Measurements from ENCODE around the gene COPS7A. TPM values are rescaled to one million over a fixed set of nuclear protein-coding genes. Genes with fewer than 3 reads are reported as not detected.

Gene COPS7A
- total RNA-seq, 1 experiment from 2014 or later, result 82.3 TPM

DNA sequence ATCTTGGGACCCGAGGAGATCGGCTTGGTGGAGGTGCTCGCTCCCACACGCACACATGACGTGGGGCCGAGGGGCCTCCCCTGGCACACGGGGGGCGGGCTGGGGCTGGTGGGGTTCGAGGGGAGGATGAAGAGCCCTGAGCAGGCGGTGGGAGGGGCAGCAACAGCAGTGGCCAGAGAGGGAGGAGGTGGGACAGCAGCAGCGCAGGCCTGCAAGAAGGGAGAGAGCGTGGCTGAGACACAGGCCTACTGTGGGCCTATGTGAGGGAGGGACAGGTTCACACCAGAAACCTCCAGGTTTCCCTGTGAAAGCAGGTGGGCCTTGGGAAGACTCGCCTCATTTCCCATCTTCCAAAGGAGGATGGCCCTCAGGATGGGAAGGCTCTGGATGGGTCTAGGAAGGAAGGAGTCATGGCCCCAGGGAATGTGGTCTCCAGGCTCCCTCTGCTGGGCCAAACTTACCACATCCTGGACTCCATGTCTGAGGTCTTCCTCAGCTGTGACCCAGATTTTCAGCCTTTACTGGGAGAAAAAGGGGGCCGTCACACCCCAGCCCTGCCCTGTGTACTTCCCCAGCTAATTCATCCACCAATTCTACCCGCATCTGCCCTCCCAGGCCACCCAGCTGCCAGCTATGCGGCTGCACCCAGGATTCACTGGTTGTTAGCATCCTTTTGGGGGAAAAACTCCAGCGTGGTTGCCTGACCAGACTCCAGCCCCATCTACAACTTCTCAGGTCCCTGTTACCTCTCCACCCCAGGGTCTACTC, 26.1 kb upstream of the COPS7A start:
- Histone ChIP-seq H3K9me3 (ENCODE audit: low read length) (no peaks in the 10 kb centered on the region), H3K4me3 (ENCODE audit: low read length) (no peak overlapping the region), H3K27ac (ENCODE audit: low read length) (no peak overlapping the region), H3K4me2 (ENCODE audit: low read length) (no peak overlapping the region), H3K27me3 (ENCODE audit: low read length) (peaks cover 33% of the 10 kb centered on the region), H3K9ac (ENCODE audit: low read length) (no peak overlapping the region), H3K36me3 (ENCODE audit: low read depth, low read length) (no peaks in the 10 kb centered on the region), H4K20me1 (ENCODE audit: low read length) (no peaks in the 10 kb centered on the region), H2AFZ (ENCODE audit: low read length) (no peak overlapping the region), H3K79me2 (ENCODE audit: low read length) (no peaks in the 10 kb centered on the region), H3K9me2 (replicated peaks; ENCODE audit: low read length) (no peaks in the 10 kb centered on the region), H3K4me1 (ENCODE audit: insufficient read depth, low read length) (no peaks in the 10 kb centered on the region), H3F3A (ENCODE audit: low read length, unreplicated experiment) (no peaks in the 10 kb centered on the region)
- intact Hi-C loops (cut with micrococcal nuclease), result loop anchor here (5.0 kb wide), 1 partner anchor 80 kb away; no protein-coding TSS in a partner anchor
- ChIA-PET POLR2A (ENCODE audit: unreplicated experiment) (interaction anchor here (0.6 kb wide), 1 partner anchor 9 kb away, joined by 3 read pairs; the partner anchor contains the start of gene ZNF384), CTCF (interaction anchor here (0.6 kb wide), 1 partner anchor 120 kb away, joined by 3 read pairs; no protein-coding TSS in a partner anchor)
- no TSS peak for BruUV-seq (replicated peaks)
- no peak for TF ChIP-seq EZH2 (IDR thresholded peaks at IDR 0.05; ENCODE audit: low read length, unreplicated experiment)
- TF ChIP-seq, protein P1, sequence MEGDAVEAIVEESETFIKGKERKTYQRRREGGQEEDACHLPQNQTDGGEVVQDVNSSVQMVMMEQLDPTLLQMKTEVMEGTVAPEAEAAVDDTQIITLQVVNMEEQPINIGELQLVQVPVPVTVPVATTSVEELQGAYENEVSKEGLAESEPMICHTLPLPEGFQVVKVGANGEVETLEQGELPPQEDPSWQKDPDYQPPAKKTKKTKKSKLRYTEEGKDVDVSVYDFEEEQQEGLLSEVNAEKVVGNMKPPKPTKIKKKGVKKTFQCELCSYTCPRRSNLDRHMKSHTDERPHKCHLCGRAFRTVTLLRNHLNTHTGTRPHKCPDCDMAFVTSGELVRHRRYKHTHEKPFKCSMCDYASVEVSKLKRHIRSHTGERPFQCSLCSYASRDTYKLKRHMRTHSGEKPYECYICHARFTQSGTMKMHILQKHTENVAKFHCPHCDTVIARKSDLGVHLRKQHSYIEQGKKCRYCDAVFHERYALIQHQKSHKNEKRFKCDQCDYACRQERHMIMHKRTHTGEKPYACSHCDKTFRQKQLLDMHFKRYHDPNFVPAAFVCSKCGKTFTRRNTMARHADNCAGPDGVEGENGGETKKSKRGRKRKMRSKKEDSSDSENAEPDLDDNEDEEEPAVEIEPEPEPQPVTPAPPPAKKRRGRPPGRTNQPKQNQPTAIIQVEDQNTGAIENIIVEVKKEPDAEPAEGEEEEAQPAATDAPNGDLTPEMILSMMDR (conservative IDR thresholded peaks at IDR 0.05; ENCODE audit: low read depth, low read length), result peak; percentile 67
- peak; percentile 89 for ATAC-seq
- DNase-seq, result peak; percentile 60

DNA sequence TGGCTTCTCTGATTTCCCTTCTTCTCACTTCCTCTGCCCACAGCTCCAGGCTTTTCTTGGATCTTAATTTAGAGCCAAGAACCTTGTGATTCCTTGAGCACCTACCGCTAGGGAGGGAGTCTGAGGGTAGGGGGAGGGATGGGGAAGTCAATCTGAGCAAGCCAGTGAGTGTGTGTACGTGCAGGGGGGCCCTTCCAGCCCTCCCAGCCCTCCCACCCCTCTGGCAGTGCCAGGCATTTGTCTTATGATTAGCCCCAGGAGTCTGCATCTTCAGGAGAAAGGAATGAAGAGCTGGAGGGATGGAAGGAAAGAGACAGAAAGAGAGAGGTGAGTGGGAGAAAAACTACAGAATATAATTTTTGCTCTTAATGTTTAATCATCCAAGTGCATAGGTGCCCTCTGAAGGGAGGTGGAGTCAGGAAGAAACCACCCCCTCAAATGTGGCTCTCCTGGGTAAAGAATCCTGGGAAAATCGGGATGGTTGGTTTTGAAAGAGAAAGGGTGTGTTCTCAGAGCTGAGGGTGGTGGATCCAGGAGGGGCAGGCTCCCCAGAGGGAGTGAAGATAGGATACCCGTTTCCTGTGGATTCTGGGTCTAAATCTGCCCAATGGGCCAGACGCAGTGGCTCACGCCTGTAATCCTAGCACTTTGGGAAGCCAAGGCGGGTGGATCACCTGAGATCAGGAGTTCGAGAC, 25.3 kb upstream of the COPS7A start:
- peaks cover 33% of the 10 kb centered on the region for H3K27me3 ChIP-seq (ENCODE audit: low read length)
- ChIA-PET POLR2A (ENCODE audit: unreplicated experiment) (interaction anchor here (0.6 kb wide), 2 partner anchors 9 to 25 kb away, joined by 3 to 4 read pairs; partner anchors contain the start of genes COPS7A and ZNF384), CTCF (interaction anchor here (0.6 kb wide), 1 partner anchor 121 kb away, joined by 3 read pairs; no protein-coding TSS in a partner anchor)
- no peaks in the 10 kb centered on the region for H3K9me3 ChIP-seq (ENCODE audit: low read length)
- no peak overlapping the region for H2AFZ ChIP-seq (ENCODE audit: low read length)
- no peak overlapping the region for H3K9ac ChIP-seq (ENCODE audit: low read length)
- intact Hi-C loops (cut with micrococcal nuclease), result loop anchor here (5.0 kb wide), 1 partner anchor 81 kb away; no protein-coding TSS in a partner anchor
- no peaks in the 10 kb centered on the region for H4K20me1 ChIP-seq (ENCODE audit: low read length)
- H3K4me1 ChIP-seq (ENCODE audit: insufficient read depth, low read length), result no peaks in the 10 kb centered on the region
- no peaks in the 10 kb centered on the region for H3F3A ChIP-seq (ENCODE audit: low read length, unreplicated experiment)
- H3K27ac ChIP-seq (ENCODE audit: low read length), result no peak overlapping the region
- no peaks in the 10 kb centered on the region for H3K36me3 ChIP-seq (ENCODE audit: low read depth, low read length)
- no peaks in the 10 kb centered on the region for H3K79me2 ChIP-seq (ENCODE audit: low read length)
- no peaks in the 10 kb centered on the region for H3K9me2 ChIP-seq (replicated peaks; ENCODE audit: low read length)
- ATAC-seq (no peak), DNase-seq (no peak)
- TF ChIP-seq EZH2phosphoT487 (IDR thresholded peaks at IDR 0.05; ENCODE audit: borderline replicate concordance, low read length) (no peak), EZH2 (IDR thresholded peaks at IDR 0.05; ENCODE audit: low read length, unreplicated experiment) (no peak)
- TF ChIP-seq, protein P1 (conservative IDR thresholded peaks at IDR 0.05; ENCODE audit: low read depth, low read length), result no peak
- no peak overlapping the region for H3K4me3 ChIP-seq (ENCODE audit: low read length)
- no peak overlapping the region for H3K4me2 ChIP-seq (ENCODE audit: low read length)
- BruUV-seq (replicated peaks), result no TSS peak

All from PC-3 (cell line).